ENCODE results near the gene CCN5.
"Not testable (repeated sequence)": the region's sequence is repeated elsewhere in the genome, so short reads cannot be mapped to it uniquely, and the experiment has no call there.

Gene CCN5

GRCh38 chr20:44695295-44695673 is 19.9 kb upstream of the CCN5 start:
- DNase-seq (ENCODE audit: low spot score), result no peak

DNA sequence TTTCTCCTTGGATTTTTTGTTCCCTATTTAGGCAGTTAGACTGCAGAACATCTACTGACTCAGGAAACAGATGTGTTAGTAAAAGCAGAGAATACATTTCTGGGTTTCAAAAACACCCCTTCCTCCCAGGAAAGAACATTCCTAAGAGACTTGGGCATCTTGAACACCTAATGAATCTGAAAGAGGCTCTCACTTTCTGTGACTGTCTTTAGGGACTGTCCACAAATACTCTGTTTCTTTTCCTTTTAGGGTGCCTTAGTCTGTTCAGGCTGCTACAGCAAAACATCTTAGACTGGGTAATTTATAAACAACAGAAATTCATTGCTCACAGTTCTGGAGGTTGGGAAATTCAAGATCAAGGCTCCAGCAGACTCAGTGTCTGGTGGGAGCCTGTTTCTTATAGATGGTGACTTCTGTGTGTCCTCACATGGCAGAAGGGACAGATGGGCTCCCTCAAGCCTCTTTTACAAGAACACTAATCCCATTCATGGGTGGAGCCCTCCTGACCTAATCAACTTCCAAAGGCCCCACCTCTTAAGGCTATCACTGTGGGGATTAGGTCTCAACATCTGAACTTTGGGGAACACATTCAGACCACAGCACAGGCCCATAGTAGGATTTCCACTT is 19.4 kb upstream of the CCN5 start:
- DNase-seq (ENCODE audit: low spot score), result no peak

DNA sequence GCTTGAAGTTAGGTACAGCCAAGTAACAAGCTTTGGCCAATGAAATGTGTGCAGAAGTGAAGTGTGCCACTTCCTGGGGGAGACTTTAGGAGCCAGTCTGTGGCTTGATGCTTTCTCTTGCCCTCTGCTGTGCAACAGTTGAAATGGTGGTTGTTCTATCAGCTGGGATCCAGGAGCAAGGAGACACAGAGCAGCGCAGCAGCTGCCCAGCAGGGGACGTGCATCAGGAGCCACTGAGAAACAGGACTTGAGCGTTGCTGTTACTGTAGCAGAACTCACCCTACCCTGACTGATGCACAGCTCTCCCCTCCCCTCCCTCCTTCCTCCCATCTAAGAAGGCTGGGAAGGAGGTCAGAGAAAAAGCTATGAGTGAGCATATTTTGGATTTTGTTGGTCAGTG is 18.9 kb upstream of the CCN5 start:
- no peak for DNase-seq (ENCODE audit: low spot score)

DNA sequence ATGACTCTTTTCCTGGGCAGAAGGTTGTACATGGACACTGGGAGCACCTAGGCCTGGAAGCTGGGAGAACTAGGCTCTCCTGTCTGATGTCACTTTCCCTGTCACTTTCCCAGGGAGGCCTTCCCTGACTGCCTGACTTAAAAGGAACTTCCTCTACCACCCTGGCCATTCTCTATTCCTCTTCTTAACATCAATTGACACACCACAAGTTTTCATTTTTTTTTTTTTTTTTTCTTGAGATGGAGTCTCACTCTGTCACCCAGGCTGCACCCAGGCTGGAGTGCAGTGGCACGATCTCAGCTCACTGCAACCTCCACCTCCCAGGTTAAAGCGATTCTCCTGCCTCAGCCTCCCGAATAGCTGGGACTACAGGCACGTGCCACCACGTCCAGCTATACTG is 18.1 kb upstream of the CCN5 start:
- DNase-seq (ENCODE audit: low spot score), result not testable (repeated sequence)

DNA sequence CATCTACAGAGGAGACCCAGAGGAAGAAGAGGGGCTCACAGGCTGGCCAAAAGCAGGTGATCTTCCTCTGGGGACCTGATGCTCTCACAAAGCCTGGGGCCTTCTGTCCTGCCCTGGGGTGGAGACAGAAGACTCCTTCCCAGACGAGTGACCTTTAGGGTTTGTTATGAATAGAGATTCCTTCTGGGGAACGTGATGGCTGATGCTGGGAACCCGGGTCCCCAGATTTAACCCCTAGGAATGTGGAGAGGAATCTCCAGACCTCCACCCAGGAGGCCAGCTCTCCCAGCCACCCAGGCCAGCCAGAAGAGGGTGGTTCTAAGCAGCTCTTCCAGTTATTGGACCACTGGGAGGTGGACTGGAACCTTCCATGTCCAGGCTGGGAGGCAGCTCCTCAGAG is 16.8 kb upstream of the CCN5 start:
- no peak for DNase-seq (ENCODE audit: low spot score)

DNA sequence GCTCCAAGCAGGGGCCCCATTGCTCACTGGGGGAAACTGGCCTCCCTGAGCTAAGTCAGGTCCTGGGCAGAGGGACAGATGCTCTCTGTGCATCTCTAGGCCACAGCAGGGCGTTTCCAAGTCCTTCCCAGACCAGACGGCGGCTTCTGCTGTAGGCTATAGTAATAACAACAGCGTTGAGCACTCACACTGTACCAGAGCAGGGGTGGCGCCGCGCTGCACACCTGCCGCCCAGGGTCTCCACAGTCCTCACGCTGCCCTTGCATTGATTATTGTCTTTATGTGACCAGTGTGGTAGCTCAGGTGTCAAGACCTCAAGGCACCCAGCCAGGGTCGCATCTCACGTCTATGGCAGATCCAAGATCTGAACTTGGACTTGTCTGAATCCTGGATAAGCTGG is 14.9 kb upstream of the CCN5 start:
- DNase-seq (ENCODE audit: low spot score), result no peak

- DNase-seq (ENCODE audit: low spot score), result no peak
Observed at GRCh38 chr20:44701118-44701857, 13.9 kb upstream of the CCN5 start.

- DNase-seq (ENCODE audit: low spot score), result no peak
Observed at GRCh38 chr20:44701858-44702256, 13.3 kb upstream of the CCN5 start.

DNA sequence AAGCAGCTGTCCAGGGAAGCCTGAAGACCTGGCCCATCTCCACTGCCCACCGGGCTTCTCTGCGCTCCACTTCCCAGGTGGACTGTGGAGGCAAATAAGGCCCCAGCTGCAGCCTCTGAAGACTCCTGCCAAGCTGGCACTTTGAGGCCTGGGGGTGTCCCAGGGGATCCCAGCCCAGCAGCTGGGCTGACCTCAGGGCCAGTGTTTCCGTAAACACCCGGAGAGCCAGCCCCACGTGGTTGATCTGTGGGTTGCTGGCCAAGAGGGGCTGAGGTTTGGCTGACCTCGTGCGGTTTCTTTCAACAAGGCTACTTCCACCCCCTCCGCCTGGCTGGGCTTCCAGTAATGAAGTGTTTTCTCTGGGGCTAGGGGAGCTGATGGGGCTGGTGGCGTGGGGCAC is 12.4 kb upstream of the CCN5 start:
- no peak for DNase-seq (ENCODE audit: low spot score)

- DNase-seq (ENCODE audit: low spot score), result no peak
Observed at GRCh38 chr20:44703183-44703925, 11.8 kb upstream of the CCN5 start.

DNA sequence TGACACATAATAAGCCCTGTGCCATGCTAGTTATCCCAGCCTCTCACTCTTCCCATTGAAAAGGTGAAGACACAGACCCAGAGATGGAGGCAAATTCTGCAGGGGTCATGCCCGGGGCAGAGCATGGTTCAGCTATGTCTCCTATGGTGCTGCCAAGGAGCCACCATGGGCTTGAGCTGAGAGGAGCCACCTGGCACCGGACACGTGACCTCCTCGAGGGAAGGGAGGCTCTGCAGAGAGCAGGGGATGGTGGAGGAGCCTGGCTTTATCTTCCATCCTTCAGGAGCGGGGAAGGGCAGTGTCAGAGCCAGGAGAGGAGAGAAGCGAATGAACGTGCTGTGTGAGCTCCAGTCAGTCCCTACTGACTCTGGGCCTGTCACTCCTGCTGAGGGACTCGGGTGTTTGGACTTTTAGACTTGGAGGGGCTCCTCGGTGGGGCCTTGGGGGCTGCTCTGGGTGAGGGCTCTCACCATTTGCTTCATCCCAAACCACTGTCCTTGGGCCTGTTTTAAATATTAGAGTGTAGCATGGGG is 11.1 kb upstream of the CCN5 start:
- no peak for DNase-seq (ENCODE audit: low spot score)

- no peak for DNase-seq (ENCODE audit: low spot score)
Observed at GRCh38 chr20:44704551-44704971, 10.6 kb upstream of the CCN5 start.

GRCh38 chr20:44705364-44706094 is 9.6 kb upstream of the CCN5 start:
- no peak for DNase-seq (ENCODE audit: low spot score)

GRCh38 chr20:44706301-44707017 is 8.7 kb upstream of the CCN5 start:
- no peak for DNase-seq (ENCODE audit: low spot score)

DNA sequence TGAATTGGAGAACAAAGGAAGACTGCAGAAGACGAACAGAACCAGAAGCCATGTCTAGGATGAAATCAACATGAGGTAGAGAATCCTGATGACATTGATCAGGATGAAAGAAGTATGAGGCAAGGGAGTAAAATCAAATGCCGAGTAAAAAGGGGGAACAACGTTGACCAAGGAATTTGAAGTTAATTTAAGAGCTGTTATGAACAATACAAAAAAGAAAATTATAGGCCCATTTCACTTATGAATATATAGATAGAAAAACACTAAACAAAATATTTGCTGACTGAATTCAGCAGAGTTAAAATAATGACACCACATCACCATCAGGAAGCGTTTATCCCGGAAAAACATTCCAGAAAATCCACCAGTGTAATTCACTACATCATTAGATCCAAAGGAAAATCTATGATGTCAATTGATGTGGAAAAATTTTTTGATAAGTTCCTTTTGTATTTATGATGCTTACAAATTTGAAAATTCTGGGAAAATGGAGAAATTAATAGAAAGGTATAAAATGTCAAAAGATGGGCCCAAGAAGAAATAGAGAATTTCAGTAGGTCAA is 8.1 kb upstream of the CCN5 start:
- no peak for DNase-seq (ENCODE audit: low spot score)

GRCh38 chr20:44709380-44709779 is 5.8 kb upstream of the CCN5 start:
- no peak for DNase-seq (ENCODE audit: low spot score)

DNA sequence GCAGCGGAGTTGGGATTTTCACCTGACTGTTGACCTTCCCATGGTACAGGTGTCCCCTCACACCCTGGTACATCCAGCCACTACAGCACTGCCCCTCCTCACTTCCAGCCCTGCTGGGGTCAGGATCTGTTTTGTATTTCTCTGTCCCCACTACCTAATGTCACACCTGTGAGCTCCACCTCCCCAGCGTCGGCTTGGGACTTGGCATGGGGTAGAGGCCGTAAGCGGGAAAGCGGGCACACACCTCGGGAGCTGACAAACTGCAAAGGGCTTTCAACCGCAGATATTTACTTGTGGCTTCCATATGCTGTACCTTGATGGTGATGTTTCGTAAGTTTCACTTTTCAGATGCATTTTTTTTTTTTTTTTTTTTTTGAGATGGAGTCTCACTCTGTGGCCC is 5.4 kb upstream of the CCN5 start:
- DNase-seq (ENCODE audit: low spot score), result no peak

DNA sequence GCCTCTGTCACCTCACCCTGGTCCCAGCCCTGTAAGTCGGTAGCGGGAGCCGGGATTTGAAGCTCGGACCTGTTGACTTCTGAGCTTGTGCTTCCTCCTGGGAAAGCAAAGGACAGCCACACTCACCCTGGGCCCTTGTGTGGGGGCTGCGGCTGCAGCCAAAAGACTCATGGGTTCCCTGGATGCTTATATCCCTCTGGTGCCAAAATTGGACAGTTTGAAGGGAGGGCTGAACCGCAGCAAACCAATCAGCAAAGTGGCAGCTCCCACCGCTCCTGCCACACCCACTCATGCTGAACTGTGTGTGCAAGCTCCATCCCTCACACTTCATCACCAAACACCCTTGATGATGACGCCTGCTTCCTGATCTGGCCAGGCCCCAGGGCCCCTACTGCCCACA is 3.9 kb upstream of the CCN5 start:
- DNase-seq (ENCODE audit: low spot score), result no peak

DNA sequence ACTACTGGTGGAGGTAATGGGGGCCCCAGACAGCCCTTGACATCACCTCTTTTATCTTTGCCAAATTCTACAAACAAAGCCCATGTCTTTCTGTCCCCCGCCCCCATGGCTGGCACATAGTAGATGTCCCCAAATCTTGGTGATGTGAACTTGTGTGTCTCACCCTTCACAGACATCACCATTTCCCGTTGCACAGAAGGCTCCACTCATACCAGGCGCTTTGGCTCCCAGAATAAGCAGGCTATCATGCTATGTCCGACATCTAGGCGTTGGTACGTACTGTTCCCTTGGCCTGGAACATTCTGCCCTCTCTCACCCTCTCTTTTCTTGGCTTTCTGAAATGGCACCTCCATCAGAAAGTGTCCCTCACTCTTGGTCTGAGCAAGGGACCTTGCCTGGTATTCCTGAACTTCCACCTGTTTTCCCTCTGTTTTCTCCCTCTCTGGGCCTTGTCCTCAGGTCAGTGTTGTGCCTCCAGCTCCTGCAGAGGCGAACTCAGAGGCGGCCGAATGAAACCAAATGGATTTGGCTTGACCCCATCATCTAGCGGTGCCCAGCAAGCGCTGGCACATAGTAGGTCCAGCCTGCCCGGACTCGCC is 968 bp upstream of the CCN5 start:
- no peak for DNase-seq (ENCODE audit: low spot score)

DNA sequence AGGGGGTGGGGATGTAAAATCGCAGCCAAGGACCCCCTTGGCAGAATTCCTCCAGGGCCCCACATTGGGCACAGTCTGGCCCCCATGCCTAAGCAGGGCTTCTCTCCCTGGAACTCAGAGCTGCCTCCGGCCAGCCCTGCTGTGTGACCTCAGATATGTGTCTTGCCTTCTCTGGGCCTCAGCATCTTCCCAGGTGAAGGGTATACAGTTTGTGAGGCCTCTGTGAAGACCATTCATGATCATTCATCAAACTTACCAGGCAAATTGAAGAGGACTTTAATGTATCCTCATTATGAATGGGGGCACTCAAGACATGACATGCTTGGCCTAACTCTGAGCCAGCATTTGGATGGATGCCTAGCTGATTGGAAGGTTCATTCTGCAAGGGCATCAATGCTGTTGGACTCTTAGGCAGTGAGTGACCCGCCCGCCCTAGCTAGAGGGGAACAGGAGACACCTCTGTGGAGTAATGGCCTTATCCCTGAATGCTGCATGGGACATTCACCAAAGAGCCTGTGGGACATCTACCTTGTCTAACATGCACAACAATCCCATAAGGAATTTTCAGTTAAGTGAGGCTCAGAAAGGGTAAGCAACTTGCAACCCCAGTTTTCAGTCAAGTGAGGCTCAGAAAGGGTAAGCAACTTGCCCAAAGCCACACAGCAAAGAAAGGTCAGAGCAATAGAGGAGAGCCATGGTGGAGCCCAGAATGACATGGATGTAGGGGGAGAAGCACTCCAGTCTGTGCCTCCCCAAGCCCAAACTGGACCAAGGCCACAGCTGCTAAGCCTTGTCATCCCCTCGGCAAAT is 535 bp downstream of the CCN5 start:
- no peak for DNase-seq (ENCODE audit: low spot score)

Data from CD4-positive, alpha-beta T cell treated with Interleukin-15 for 4 hours (primary cell).